HG02678 (cell line): ENCODE measurements around the gene FHOD3.
"Not testable (repeated sequence)": the region's sequence is repeated elsewhere in the genome, so short reads cannot be mapped to it uniquely, and the experiment has no call there.

ENCODE experiments used
- ATAC-seq: cut with Tn5 transposase; IDR thresholded peaks from one replicate; pipeline ENCODE4 v1.9.1; 2021; ENCODE audit warnings: mild to moderate bottlenecking, moderate library complexity; ENCODE audit not compliant: unreplicated experiment

FHOD3 gene

GRCh38 chr18:36348331-36348730, 50.8 kb downstream of the FHOD3 start:
- no peak for ATAC-seq

DNA sequence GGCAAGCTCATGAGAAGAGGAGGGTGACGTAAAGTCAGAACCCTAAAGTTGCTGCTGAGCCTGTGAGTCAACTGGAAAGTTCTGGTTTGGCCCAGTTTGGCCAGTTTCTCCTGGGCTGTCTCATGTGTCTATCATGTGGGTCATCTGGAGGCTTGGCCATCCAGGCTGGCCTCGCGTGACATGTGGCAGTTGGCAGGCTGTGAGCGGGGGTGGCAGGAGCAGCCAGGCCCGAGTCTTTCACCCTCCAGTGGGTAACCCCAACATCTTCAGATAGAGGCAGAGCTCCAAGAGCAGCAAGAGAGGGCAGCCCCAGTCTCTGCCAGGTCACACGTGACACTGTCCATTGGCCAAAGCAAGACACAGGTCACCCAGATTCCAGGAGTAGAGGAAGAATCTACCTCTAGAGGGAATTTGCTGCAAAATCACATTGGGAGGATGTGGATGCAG, 51.5 kb downstream of the FHOD3 start:
- ATAC-seq: no peak

- no peak for ATAC-seq
These were observed 52.0 kb downstream of the FHOD3 start for GRCh38 chr18:36349552-36349951.

DNA sequence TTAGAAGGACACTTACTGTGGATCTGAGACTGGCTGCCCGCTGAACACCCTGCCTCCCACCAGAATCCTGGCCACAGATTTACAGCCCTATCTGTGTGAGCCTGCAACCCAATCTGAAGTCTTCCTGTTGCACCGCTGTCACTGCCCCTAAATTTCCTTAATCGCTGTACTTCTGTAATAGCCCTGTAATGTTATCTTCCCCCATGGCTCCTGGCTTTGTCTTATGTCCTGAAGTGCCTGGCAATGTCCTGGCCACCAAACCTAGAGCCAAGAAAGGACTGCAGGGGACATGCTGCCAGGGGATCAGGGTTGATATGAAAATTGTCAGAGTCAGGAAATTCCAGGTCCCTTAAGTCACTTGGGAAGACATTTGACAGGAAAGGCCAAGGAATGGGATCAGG, 52.7 kb downstream of the FHOD3 start:
- ATAC-seq: no peak

- no peak for ATAC-seq
These were observed 53.4 kb downstream of the FHOD3 start for GRCh38 chr18:36350839-36351469.

- ATAC-seq: no peak
These were observed 54.9 kb downstream of the FHOD3 start for GRCh38 chr18:36352384-36352783.

- no peak for ATAC-seq
These were observed 57.5 kb downstream of the FHOD3 start for GRCh38 chr18:36354989-36355388.

- no peak for ATAC-seq
These were observed 58.0 kb downstream of the FHOD3 start for GRCh38 chr18:36355511-36355910.

DNA sequence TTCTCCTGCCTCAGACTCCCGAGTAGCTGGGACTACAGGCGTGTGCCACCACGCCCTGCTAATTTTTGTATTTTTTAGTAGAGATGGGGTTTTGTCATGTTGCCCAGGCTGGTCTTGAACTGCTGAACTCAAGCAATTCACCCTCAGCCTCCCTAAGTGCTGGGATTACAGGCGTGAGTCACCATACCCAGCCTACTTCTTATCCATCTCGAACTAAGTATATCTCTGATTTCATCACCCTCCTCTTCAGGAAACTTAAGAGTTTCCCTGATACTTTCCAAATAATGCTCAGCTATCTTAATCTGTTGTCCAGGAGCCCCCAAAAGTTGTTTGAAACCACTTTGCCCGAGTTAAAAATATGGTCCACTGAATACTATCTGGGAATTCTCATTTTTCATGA, 59.2 kb downstream of the FHOD3 start:
- not testable (repeated sequence) for ATAC-seq

DNA sequence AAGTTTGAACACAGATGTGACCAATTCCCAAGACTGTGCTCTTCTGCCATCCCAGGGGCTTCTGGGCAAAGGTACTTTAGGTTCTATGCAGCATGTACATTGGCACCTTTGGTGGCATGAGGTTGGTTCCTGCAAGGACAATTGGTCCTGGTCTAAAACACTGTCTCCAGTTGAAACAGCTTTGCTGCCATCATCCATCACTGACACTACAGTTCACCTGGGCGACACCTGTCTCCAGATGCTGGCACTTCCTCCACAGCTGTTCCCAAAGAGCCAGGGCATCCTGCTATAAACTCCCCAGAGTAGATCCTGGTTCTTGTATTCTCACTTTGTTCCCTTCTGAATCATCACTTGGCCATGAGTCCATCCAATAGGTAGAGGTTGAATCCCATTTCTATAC, 60.6 kb downstream of the FHOD3 start:
- ATAC-seq: no peak

- ATAC-seq: no peak
These were observed 62.9 kb downstream of the FHOD3 start for GRCh38 chr18:36360256-36360909.

- ATAC-seq: no peak
These were observed 67.6 kb downstream of the FHOD3 start for GRCh38 chr18:36364911-36365624.

DNA sequence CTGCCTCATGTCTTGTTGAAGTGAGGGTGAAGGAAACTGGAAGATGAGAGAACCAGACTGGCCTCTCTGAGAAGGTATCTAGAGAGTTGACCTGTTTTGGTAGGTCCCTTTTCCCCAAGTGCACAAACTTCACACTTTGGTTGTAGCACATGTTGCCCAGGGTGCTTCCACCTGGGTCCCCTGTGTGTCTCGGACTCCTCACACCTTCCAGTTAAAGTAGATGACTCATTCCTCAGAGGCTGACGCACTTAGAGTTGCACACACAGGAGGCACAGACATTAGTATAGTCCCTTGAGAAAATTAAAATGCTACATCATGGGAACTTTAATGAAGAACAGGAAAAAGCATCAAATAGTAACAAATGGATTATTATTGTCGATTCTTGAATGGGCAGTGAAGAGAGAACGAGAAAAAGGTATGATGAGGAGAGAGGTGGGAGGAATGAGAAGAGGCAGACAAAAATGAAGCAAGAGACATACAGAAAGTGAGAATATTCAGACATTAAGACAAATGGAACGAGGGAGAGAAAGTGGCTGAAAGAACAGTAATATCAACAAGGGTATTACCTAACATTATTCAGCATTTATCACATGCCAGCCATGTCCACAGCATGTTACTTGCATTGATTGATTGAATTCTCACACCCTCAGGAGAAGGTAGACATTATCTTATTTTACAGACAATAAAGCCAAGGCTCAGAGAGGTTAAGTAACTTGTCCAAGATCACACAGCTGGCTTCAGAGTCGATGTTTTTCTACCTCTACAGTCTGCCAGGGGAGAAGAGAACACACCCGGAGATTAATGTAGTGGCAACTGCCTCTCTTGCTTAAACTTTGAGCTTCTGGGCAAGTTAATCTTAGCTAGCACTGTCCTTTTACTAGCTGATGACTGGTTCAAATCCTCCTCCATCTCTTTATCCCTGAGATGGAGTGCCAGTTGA, 68.6 kb downstream of the FHOD3 start:
- ATAC-seq: no peak

GRCh38 chr18:36366994-36367839, 69.7 kb downstream of the FHOD3 start:
- ATAC-seq: peak; percentile 66

DNA sequence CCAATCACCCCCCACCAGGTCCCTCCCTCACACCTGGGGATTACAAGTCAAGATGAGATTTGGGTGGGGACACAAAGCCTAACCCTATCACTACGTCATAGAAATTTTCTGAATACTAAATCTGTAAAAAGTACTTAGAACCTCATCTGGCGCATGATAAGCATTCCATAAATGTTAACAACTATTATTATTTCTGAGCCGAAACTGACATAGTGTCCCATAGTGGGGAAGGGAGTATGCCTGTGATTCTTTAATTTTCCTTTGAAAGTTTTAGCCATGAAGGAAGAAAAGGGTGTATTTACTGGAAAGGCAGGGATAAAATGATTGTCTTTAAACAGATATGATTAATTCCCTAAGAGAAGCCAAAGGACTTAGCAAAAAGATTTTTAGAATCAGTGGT, 71.4 kb downstream of the FHOD3 start:
- ATAC-seq: no peak

DNA sequence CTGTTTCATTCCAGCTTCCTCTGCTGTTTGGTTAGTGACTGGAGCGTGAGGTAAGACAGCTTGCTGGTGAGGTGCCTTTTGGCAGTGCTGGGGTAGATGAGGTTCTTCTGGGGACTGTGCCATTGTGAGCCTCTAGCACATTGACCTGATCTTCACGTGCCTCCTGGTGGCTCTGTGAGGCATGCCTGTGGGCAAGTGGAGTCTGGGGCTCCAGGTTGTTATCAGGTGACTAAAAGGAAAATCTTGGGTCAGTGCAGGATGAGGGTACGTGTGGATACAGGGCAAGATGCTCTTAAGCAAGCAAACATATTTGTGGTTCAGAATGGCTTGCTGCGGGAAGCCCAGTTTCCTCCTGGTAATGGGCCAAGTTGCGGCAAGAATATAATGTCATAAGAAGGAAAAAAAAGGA, 75.4 kb downstream of the FHOD3 start:
- peak; percentile 44 for ATAC-seq

DNA sequence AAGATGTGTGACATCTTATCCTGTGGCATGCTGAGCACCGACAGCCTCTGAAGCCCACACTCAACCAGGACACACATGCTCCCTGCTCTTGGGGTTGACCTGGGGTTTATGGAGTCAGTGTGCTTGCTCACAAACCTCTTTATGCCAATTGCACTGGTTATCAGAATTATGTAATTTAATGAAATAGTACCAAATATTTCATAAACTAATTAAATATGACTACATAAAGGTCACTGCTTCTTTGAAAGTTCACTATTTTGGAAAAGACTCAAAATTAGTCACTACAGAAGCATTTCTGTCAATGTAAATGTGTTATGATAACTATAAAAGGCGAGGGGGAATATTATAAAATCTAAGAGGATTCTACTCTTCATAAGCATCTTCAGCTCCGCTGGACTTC, 76.7 kb downstream of the FHOD3 start:
- ATAC-seq: no peak

- no peak for ATAC-seq
These were observed 77.6 kb downstream of the FHOD3 start for GRCh38 chr18:36375118-36375517.

GRCh38 chr18:36376361-36376760, 78.8 kb downstream of the FHOD3 start:
- no peak for ATAC-seq

- ATAC-seq: no peak
These were observed 80.1 kb downstream of the FHOD3 start for GRCh38 chr18:36377626-36378025.
